ENCODE measurements around the gene NR2F1-AS1. TPM values are rescaled to one million over a fixed set of nuclear protein-coding genes. Genes with fewer than 3 reads are reported as not detected.

NR2F1-AS1 gene
- total RNA-seq, 1 donor from 2014 or later = 5.2 TPM

- peaks cover 20 to 27% (median 23%) of the 10 kb centered on the region in 3 donors for H3K4me1 ChIP-seq (ENCODE audit: control insufficient read depth in 3 of 3, insufficient read depth in 3 of 3, low read length in 3 of 3)
- H3K27me3 ChIP-seq (ENCODE audit: control insufficient read depth in 3 of 3, insufficient read depth in 3 of 3, low read length in 3 of 3) = peaks cover 29 to 74% (median 66%) of the 10 kb centered on the region in 3 donors
- H3K9me3 ChIP-seq (ENCODE audit: control insufficient read depth in 3 of 3, low read length in 3 of 3) = peaks cover 0 to 2% (median 0%) of the 10 kb centered on the region in 3 donors
- peak overlapping the region in 1 of 3 donors; percentile 35 for H3K9ac ChIP-seq (ENCODE audit: low read depth in 1 of 3, low read length in 3 of 3)
- no peaks in the 10 kb centered on the region for H3K36me3 ChIP-seq (ENCODE audit: control insufficient read depth in 3 of 3, insufficient read depth in 3 of 3, low read length in 3 of 3)
- H3K27ac ChIP-seq (ENCODE audit: low read depth, low read length) = no peak overlapping the region
- peak overlapping the region; percentile 24 to 70 (median 63) for H3K4me3 ChIP-seq (ENCODE audit: low read length in 3 of 3)
These were observed 2.4 kb upstream of the NR2F1-AS1 start for GRCh38 chr5:93583439-93583767.

- peak within 1 kb of the TSS in 2 of 3 donors; percentile 35 to 50 for H3K9ac ChIP-seq (ENCODE audit: low read depth in 1 of 3, low read length in 3 of 3)
- peak within 1 kb of the TSS; percentile 24 to 70 (median 63) for H3K4me3 ChIP-seq (ENCODE audit: low read length in 3 of 3)
- no peaks in the 10 kb centered on the region for H3K36me3 ChIP-seq (ENCODE audit: control insufficient read depth in 3 of 3, insufficient read depth in 3 of 3, low read length in 3 of 3)
- no peak within 1 kb of the TSS for H3K27ac ChIP-seq (ENCODE audit: low read depth, low read length)
- peaks cover 20 to 27% (median 23%) of the 10 kb centered on the region in 3 donors for H3K4me1 ChIP-seq (ENCODE audit: control insufficient read depth in 3 of 3, insufficient read depth in 3 of 3, low read length in 3 of 3)
- H3K27me3 ChIP-seq (ENCODE audit: control insufficient read depth in 3 of 3, insufficient read depth in 3 of 3, low read length in 3 of 3) = peaks cover 26 to 76% (median 69%) of the 10 kb centered on the region in 3 donors
- no peaks in the 10 kb centered on the region for H3K9me3 ChIP-seq (ENCODE audit: control insufficient read depth in 3 of 3, low read length in 3 of 3)
These were observed 1.8 kb upstream of the NR2F1-AS1 start, which contains the start of gene NR2F1 for GRCh38 chr5:93582677-93583438. TSS of gene NR2F1 (plus strand) at chr5:93583222. CDS start at chr5:93585024, 1,802 bp downstream.

GRCh38 chr5:93582167-93582462 is 1.1 kb upstream of the NR2F1-AS1 start:
- H3K4me3 ChIP-seq (ENCODE audit: low read length in 3 of 3) = peak overlapping the region in 2 of 3 donors; percentile 64 to 70
- peaks cover 20 to 27% (median 23%) of the 10 kb centered on the region in 3 donors for H3K4me1 ChIP-seq (ENCODE audit: control insufficient read depth in 3 of 3, insufficient read depth in 3 of 3, low read length in 3 of 3)
- no peaks in the 10 kb centered on the region for H3K9me3 ChIP-seq (ENCODE audit: control insufficient read depth in 3 of 3, low read length in 3 of 3)
- H3K27me3 ChIP-seq (ENCODE audit: control insufficient read depth in 3 of 3, insufficient read depth in 3 of 3, low read length in 3 of 3) = peaks cover 19 to 74% (median 67%) of the 10 kb centered on the region in 3 donors
- H3K36me3 ChIP-seq (ENCODE audit: control insufficient read depth in 3 of 3, insufficient read depth in 3 of 3, low read length in 3 of 3) = no peaks in the 10 kb centered on the region
- H3K9ac ChIP-seq (ENCODE audit: low read depth in 1 of 3, low read length in 3 of 3) = no peak overlapping the region
- no peak overlapping the region for H3K27ac ChIP-seq (ENCODE audit: low read depth, low read length)

- Histone ChIP-seq H3K9ac (ENCODE audit: low read depth in 1 of 3, low read length in 3 of 3) (peak overlapping the region; percentile 62 to 74 (median 74)), H3K27me3 (ENCODE audit: control insufficient read depth in 3 of 3, insufficient read depth in 3 of 3, low read length in 3 of 3) (peaks cover 13 to 65% (median 51%) of the 10 kb centered on the region in 3 donors), H3K4me3 (ENCODE audit: low read length in 3 of 3) (peak overlapping the region; percentile 64 to 80 (median 70)), H3K9me3 (ENCODE audit: control insufficient read depth in 3 of 3, low read length in 3 of 3) (no peaks in the 10 kb centered on the region), H3K36me3 (ENCODE audit: control insufficient read depth in 3 of 3, insufficient read depth in 3 of 3, low read length in 3 of 3) (no peaks in the 10 kb centered on the region), H3K27ac (ENCODE audit: low read depth, low read length) (peak overlapping the region; percentile 9), H3K4me1 (ENCODE audit: control insufficient read depth in 3 of 3, insufficient read depth in 3 of 3, low read length in 3 of 3) (peaks cover 20 to 27% (median 21%) of the 10 kb centered on the region in 3 donors)
These were observed 724 bp downstream of the NR2F1-AS1 start for GRCh38 chr5:93580063-93580926.

GRCh38 chr5:93579692-93580062 is 1.3 kb downstream of the NR2F1-AS1 start:
- Histone ChIP-seq H3K9me3 (ENCODE audit: control insufficient read depth in 3 of 3, low read length in 3 of 3) (no peaks in the 10 kb centered on the region), H3K9ac (ENCODE audit: low read depth in 1 of 3, low read length in 3 of 3) (peak overlapping the region; percentile 51 to 74 (median 62)), H3K4me3 (ENCODE audit: low read length in 3 of 3) (peak overlapping the region; percentile 64 to 80 (median 70)), H3K36me3 (ENCODE audit: control insufficient read depth in 3 of 3, insufficient read depth in 3 of 3, low read length in 3 of 3) (no peaks in the 10 kb centered on the region), H3K27me3 (ENCODE audit: control insufficient read depth in 3 of 3, insufficient read depth in 3 of 3, low read length in 3 of 3) (peaks cover 13 to 66% (median 52%) of the 10 kb centered on the region in 3 donors), H3K4me1 (ENCODE audit: control insufficient read depth in 3 of 3, insufficient read depth in 3 of 3, low read length in 3 of 3) (peaks cover 18 to 24% (median 20%) of the 10 kb centered on the region in 3 donors), H3K27ac (ENCODE audit: low read depth, low read length) (no peak overlapping the region)

- Histone ChIP-seq H3K4me1 (ENCODE audit: control insufficient read depth in 3 of 3, insufficient read depth in 3 of 3, low read length in 3 of 3) (peaks cover 18 to 24% (median 20%) of the 10 kb centered on the region in 3 donors), H3K27ac (ENCODE audit: low read depth, low read length) (no peak overlapping the region)
These were observed 2.0 kb downstream of the NR2F1-AS1 start for GRCh38 chr5:93578813-93579691.

GRCh38 chr5:93577854-93578812 is 2.9 kb downstream of the NR2F1-AS1 start:
- H3K4me3 ChIP-seq (ENCODE audit: low read length in 3 of 3) = peak overlapping the region in 1 of 3 donors; percentile 43
- H3K27ac ChIP-seq (ENCODE audit: low read depth, low read length) = no peak overlapping the region
- no peak overlapping the region for H3K9ac ChIP-seq (ENCODE audit: low read depth in 1 of 3, low read length in 3 of 3)
- no peaks in the 10 kb centered on the region for H3K36me3 ChIP-seq (ENCODE audit: control insufficient read depth in 3 of 3, insufficient read depth in 3 of 3, low read length in 3 of 3)
- peaks cover 14 to 24% (median 20%) of the 10 kb centered on the region in 3 donors for H3K4me1 ChIP-seq (ENCODE audit: control insufficient read depth in 3 of 3, insufficient read depth in 3 of 3, low read length in 3 of 3)
- peaks cover 24 to 73% (median 57%) of the 10 kb centered on the region in 3 donors for H3K27me3 ChIP-seq (ENCODE audit: control insufficient read depth in 3 of 3, insufficient read depth in 3 of 3, low read length in 3 of 3)
- no peaks in the 10 kb centered on the region for H3K9me3 ChIP-seq (ENCODE audit: control insufficient read depth in 3 of 3, low read length in 3 of 3)

More at GRCh38 chr5:93578813-93579691, 2.0 kb downstream of the NR2F1-AS1 start:
- Histone ChIP-seq H3K4me3 (ENCODE audit: low read length in 3 of 3) (peak overlapping the region in 2 of 3 donors; percentile 22 to 43), H3K9ac (ENCODE audit: low read depth in 1 of 3, low read length in 3 of 3) (peak overlapping the region in 2 of 3 donors; percentile 14 to 51), H3K9me3 (ENCODE audit: control insufficient read depth in 3 of 3, low read length in 3 of 3) (no peaks in the 10 kb centered on the region), H3K27me3 (ENCODE audit: control insufficient read depth in 3 of 3, insufficient read depth in 3 of 3, low read length in 3 of 3) (peaks cover 17 to 72% (median 53%) of the 10 kb centered on the region in 3 donors), H3K36me3 (ENCODE audit: control insufficient read depth in 3 of 3, insufficient read depth in 3 of 3, low read length in 3 of 3) (no peaks in the 10 kb centered on the region)

- Histone ChIP-seq H3K9ac (ENCODE audit: low read depth in 1 of 3, low read length in 3 of 3) (no peak overlapping the region), H3K4me3 (ENCODE audit: low read length in 3 of 3) (no peak overlapping the region), H3K9me3 (ENCODE audit: control insufficient read depth in 3 of 3, low read length in 3 of 3) (no peaks in the 10 kb centered on the region), H3K4me1 (ENCODE audit: control insufficient read depth in 3 of 3, insufficient read depth in 3 of 3, low read length in 3 of 3) (peaks cover 14 to 28% (median 27%) of the 10 kb centered on the region in 3 donors), H3K36me3 (ENCODE audit: control insufficient read depth in 3 of 3, insufficient read depth in 3 of 3, low read length in 3 of 3) (no peaks in the 10 kb centered on the region), H3K27ac (ENCODE audit: low read depth, low read length) (no peak overlapping the region), H3K27me3 (ENCODE audit: control insufficient read depth in 3 of 3, insufficient read depth in 3 of 3, low read length in 3 of 3) (peaks cover 28 to 73% (median 59%) of the 10 kb centered on the region in 3 donors)
These were observed 3.8 kb downstream of the NR2F1-AS1 start for GRCh38 chr5:93576994-93577853.

All from skeletal muscle tissue (tissue), 4 donors.